ENCODE data around the gene CAMTA1.

CAMTA1 gene

GRCh38 chr1:7574121-7575040 is 789.1 kb downstream of the CAMTA1 start:
- DNase-seq, result no peak
- no peak for ATAC-seq

GRCh38 chr1:7575041-7575400 is 789.8 kb downstream of the CAMTA1 start:
- no peak for DNase-seq
- ATAC-seq, result no peak

- DNase-seq (no peak), ATAC-seq (no peak)
These were observed 791.8 kb downstream of the CAMTA1 start for GRCh38 chr1:7576946-7577657.

- no peak for DNase-seq
- ATAC-seq, result no peak
These were observed 793.0 kb downstream of the CAMTA1 start for GRCh38 chr1:7578206-7578605.

- ATAC-seq (no peak), DNase-seq (no peak)
These were observed 793.8 kb downstream of the CAMTA1 start for GRCh38 chr1:7579016-7579415.

GRCh38 chr1:7579831-7580804 is 794.9 kb downstream of the CAMTA1 start:
- DNase-seq, result no peak

GRCh38 chr1:7580923-7581753 is 795.9 kb downstream of the CAMTA1 start:
- DNase-seq, result no peak

More at GRCh38 chr1:7579831-7580804, 794.9 kb downstream of the CAMTA1 start:
- ATAC-seq, result no peak

GRCh38 chr1:7581754-7582459 is 796.7 kb downstream of the CAMTA1 start:
- ATAC-seq (no peak), DNase-seq (no peak)

More at GRCh38 chr1:7580923-7581753, 795.9 kb downstream of the CAMTA1 start:
- no peak for ATAC-seq

GRCh38 chr1:7582460-7582972 is 797.3 kb downstream of the CAMTA1 start:
- no peak for DNase-seq
- no peak for ATAC-seq

GRCh38 chr1:7583291-7584096 is 798.2 kb downstream of the CAMTA1 start:
- DNase-seq, result no peak
- ATAC-seq, result no peak

GRCh38 chr1:7584157-7584556 is 798.9 kb downstream of the CAMTA1 start:
- no peak for ATAC-seq
- DNase-seq, result no peak

- DNase-seq (no peak), ATAC-seq (no peak)
These were observed 799.4 kb downstream of the CAMTA1 start for GRCh38 chr1:7584643-7585042.

- DNase-seq, result no peak
- no peak for ATAC-seq
These were observed 800.1 kb downstream of the CAMTA1 start for GRCh38 chr1:7585216-7585907.

- DNase-seq (no peak), ATAC-seq (no peak)
These were observed 801.0 kb downstream of the CAMTA1 start for GRCh38 chr1:7586031-7586941.

GRCh38 chr1:7587108-7587772 is 802.0 kb downstream of the CAMTA1 start:
- ATAC-seq, result no peak
- no peak for DNase-seq

- DNase-seq (no peak), ATAC-seq (no peak)
These were observed 802.7 kb downstream of the CAMTA1 start for GRCh38 chr1:7587773-7588456.

- DNase-seq (no peak), ATAC-seq (no peak)
These were observed 803.2 kb downstream of the CAMTA1 start for GRCh38 chr1:7588457-7588827.
